WTC11 (cell line): ENCODE results near the gene PTGER3.

Source experiments
- CTCF ChIP-seq: fragments of 200-600 bp; IDR thresholded peaks from 2 replicates; pipeline ENCODE4 v1.8.0; 2022; ENCODE audit warnings: antibody characterized with exemption
- FOXJ3 ChIP-seq: sonication (generic); formaldehyde crosslinking; IDR thresholded peaks from 2 replicates; pipeline ENCODE4 v1.9.0; 2021; ENCODE audit warnings: missing genetic modification reagents, mild to moderate bottlenecking, borderline replicate concordance
- GABPB1 ChIP-seq: sonication (generic); formaldehyde crosslinking; IDR thresholded peaks from 2 replicates; pipeline ENCODE4 v1.8.1; 2023; ENCODE audit warnings: mild to moderate bottlenecking, missing genetic modification reagents
- SP1 ChIP-seq: sonication (generic); formaldehyde crosslinking; conservative IDR thresholded peaks from 2 replicates; pipeline ENCODE4 v1.8.1; 2022; ENCODE audit warnings: missing genetic modification reagents

DNA sequence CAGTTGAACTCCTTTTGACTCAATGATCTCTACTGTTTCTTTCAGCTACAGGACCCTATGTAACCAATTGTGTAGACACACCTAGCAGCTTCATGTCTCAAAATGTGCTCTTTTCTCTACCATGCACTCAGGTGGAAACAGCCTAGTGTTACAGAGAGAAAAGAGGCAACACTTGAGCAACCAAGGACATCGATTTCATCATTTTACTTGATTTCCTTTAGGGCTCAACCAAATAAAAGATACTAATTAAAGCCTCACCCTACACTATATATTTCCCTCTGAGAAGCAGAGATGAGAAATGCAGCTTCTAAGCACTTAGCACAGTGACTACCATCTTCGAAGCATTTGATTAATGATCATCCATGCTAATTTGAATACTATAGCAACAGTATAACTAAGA, 55.1 kb downstream of the PTGER3 start:
- TF ChIP-seq FOXJ3 (CRISPR knock-in tag), result no peak
- TF ChIP-seq CTCF, result no peak
- no peak for TF ChIP-seq SP1 (CRISPR knock-in tag)
- TF ChIP-seq GABPB1 (CRISPR knock-in tag), result no peak
